PFSK-1 (cell line): ENCODE data around the gene SLC9A1.

Experiments used
- FOXP2 ChIP-seq: optimal IDR thresholded peaks from 2 replicates; pipeline ENCODE3; 2011; ENCODE audit warnings: borderline replicate concordance, control low read depth, inconsistent platforms; ENCODE audit not compliant: insufficient read depth; ENCODE audit errors: extremely low read length, extremely low read depth
- POLR2AphosphoS5 ChIP-seq: IDR thresholded peaks from 2 replicates; pipeline ENCODE4 v1.6.1; 2012; ENCODE audit warnings: low read depth, mild to moderate bottlenecking, control low read depth, low read length, moderate library complexity
- REST ChIP-seq, 2 experiments: IDR thresholded peaks; 2 replicates each; pipeline versions ENCODE4 v1.6.1 to v1.8.0; 2011 to 2012; ENCODE audit warnings: low read depth in 2 of 2, low read length in 2 of 2, control low read depth in 1 of 2, inconsistent platforms in 1 of 2, mild to moderate bottlenecking in 1 of 2, moderate library complexity in 1 of 2; ENCODE audit not compliant: insufficient read depth in 1 of 2
- SIN3A ChIP-seq: IDR thresholded peaks from 2 replicates; pipeline ENCODE4 v1.6.1; 2012; ENCODE audit warnings: mild to moderate bottlenecking, low read length, moderate library complexity, borderline replicate concordance; ENCODE audit not compliant: insufficient read depth
- TAF1 ChIP-seq: IDR thresholded peaks from 2 replicates; pipeline ENCODE4 v1.6.1; 2012; ENCODE audit warnings: low read length, control low read depth, borderline replicate concordance; ENCODE audit not compliant: insufficient read depth

Gene SLC9A1

GRCh38 chr1:27152004-27152828, 2.7 kb downstream of the SLC9A1 start:
- TF ChIP-seq FOXP2 (no peak), SIN3A (no peak), TAF1 (no peak), POLR2AphosphoS5 (no peak), REST (IDR thresholded peaks at IDR 0.05; ENCODE audit: insufficient read depth in 1 of 2, low read depth in 2 of 2, low read length in 2 of 2) (no peak)

GRCh38 chr1:27150641-27151040, 4.3 kb downstream of the SLC9A1 start:
- TF ChIP-seq SIN3A (no peak), REST (IDR thresholded peaks at IDR 0.05; ENCODE audit: insufficient read depth in 1 of 2, low read depth in 2 of 2, low read length in 2 of 2) (no peak), TAF1 (no peak)

GRCh38 chr1:27150183-27150582, 4.7 kb downstream of the SLC9A1 start:
- TF ChIP-seq TAF1 (no peak), POLR2AphosphoS5 (no peak), REST (IDR thresholded peaks at IDR 0.05; ENCODE audit: insufficient read depth in 1 of 2, low read depth in 2 of 2, low read length in 2 of 2) (no peak)

GRCh38 chr1:27149762-27150113, 5.2 kb downstream of the SLC9A1 start:
- TF ChIP-seq TAF1 (no peak), POLR2AphosphoS5 (no peak), FOXP2 (no peak), REST (IDR thresholded peaks at IDR 0.05; ENCODE audit: insufficient read depth in 1 of 2, low read depth in 2 of 2, low read length in 2 of 2) (no peak), SIN3A (no peak)

- TF ChIP-seq TAF1 (no peak), REST (IDR thresholded peaks at IDR 0.05; ENCODE audit: insufficient read depth in 1 of 2, low read depth in 2 of 2, low read length in 2 of 2) (no peak), FOXP2 (no peak), POLR2AphosphoS5 (no peak), SIN3A (no peak)
Measured at GRCh38 chr1:27149084-27149761, 5.7 kb downstream of the SLC9A1 start.
